GM12878 (cell line): ENCODE results near the gene GMNN. TPM values are rescaled to one million over a fixed set of nuclear protein-coding genes. Genes with fewer than 3 reads are reported as not detected.

Experiments
- ATAC-seq: fragments of 200-7000 bp; cut with Tn5 transposase; 3 replicates; pipeline ENCODE4 v1.9.1; 2020; ENCODE audit warnings: mild to moderate bottlenecking, moderate library complexity
- BruUV-seq: library from RNA; stranded (reverse); fragments of 400-500 nt; replicated peaks from 2 replicates; lab custom pipeline; 2021; lab: Mats Ljungman, UMichigan
- CTCF ChIA-PET: fragments of 300-600 bp; sonication (Branson Sonifier 250); formaldehyde crosslinking; extraction: SDS; loops from one replicate; lab custom pipeline; 2021; ENCODE audit warnings: inconsistent platforms; lab: Yijun Ruan, JAX
- POLR2A ChIA-PET: fragments of 350-600 bp; formaldehyde crosslinking; extraction: SDS; loops from one replicate; lab custom pipeline; 2021; ENCODE audit warnings: inconsistent platforms; lab: Charles Lee
- RAD21 ChIA-PET: fragments of 300-600 bp; sonication (Branson Sonifier 250); formaldehyde crosslinking; loops from one replicate; lab custom pipeline; 2023; ENCODE audit warnings: antibody characterized with exemption; ENCODE audit not compliant: unreplicated experiment; lab: Charles Lee
- SMC1A ChIA-PET: fragments of 300-600 bp; sonication (Branson Sonifier 250); formaldehyde crosslinking; loops from one replicate; lab custom pipeline; 2023; ENCODE audit not compliant: unreplicated experiment, uncharacterized antibody; lab: Charles Lee
- DNase-seq: peaks from one replicate; pipeline ENCODE4 v3.0.0-alpha.2; 2011; ENCODE audit warnings: low read depth, low spot score
- FAIRE-seq: peaks from 3 replicates; lab custom pipeline; 2011; peaks lifted over from hg19 to GRCh38; lab: Jason Lieb, UNC
- H2AFZ ChIP-seq: 2 replicates; pipeline ENCODE4 v1.6.0; 2011; ENCODE audit warnings: low read depth, low read length, control low read depth; ENCODE audit not compliant: control insufficient read depth
- H3K27ac ChIP-seq: 2 replicates; pipeline ENCODE4 v1.5.1; 2011; ENCODE audit warnings: control low read depth; ENCODE audit not compliant: control insufficient read depth, insufficient read depth
- H3K27me3 ChIP-seq, 2 experiments: replicated peaks in 1 of 2; 2 replicates each; pipeline versions ENCODE4 v1.6.0 to v1.6.1; 2011; ENCODE audit warnings: low read length in 1 of 2; ENCODE audit not compliant: control insufficient read depth in 2 of 2, insufficient read depth in 2 of 2
- H3K36me3 ChIP-seq, 2 experiments: 2 replicates each; pipeline ENCODE4 v1.5.1; 2011; ENCODE audit warnings: low read length in 1 of 2; ENCODE audit not compliant: control insufficient read depth in 2 of 2, insufficient read depth in 2 of 2
- H3K4me1 ChIP-seq: 2 replicates; pipeline ENCODE4 v1.6.1; 2011; ENCODE audit warnings: mild to moderate bottlenecking, low read length, moderate library complexity, mixed read lengths; ENCODE audit not compliant: control insufficient read depth, insufficient read depth
- H3K4me2 ChIP-seq: 2 replicates; pipeline ENCODE4 v1.6.0; 2011; ENCODE audit warnings: control low read depth; ENCODE audit not compliant: control insufficient read depth, insufficient read depth
- H3K4me3 ChIP-seq: fragments of 200-600 bp; sonication (generic); 2 replicates; pipeline ENCODE4 v1.5.1; 2016
- H3K79me2 ChIP-seq: 2 replicates; pipeline ENCODE4 v1.6.0; 2011; ENCODE audit warnings: low read length; ENCODE audit not compliant: control insufficient read depth, insufficient read depth
- H3K9ac ChIP-seq: 2 replicates; pipeline ENCODE4 v1.8.0; 2011; ENCODE audit warnings: low read length, control low read depth, mixed read lengths; ENCODE audit not compliant: control insufficient read depth, insufficient read depth
- H3K9me3 ChIP-seq: replicated peaks from 3 replicates; pipeline ENCODE4 v1.5.1; 2011; ENCODE audit warnings: mild to moderate bottlenecking, low read length; ENCODE audit not compliant: control insufficient read depth, insufficient read depth
- H4K20me1 ChIP-seq: 2 replicates; pipeline ENCODE4 v1.6.0; 2011; ENCODE audit not compliant: control insufficient read depth, insufficient read depth
- ATF2 ChIP-seq: IDR thresholded peaks from 2 replicates; pipeline ENCODE4 v1.6.1; 2012; ENCODE audit warnings: low read length, inconsistent platforms
- CREB1 ChIP-seq: IDR thresholded peaks from 2 replicates; pipeline ENCODE4 v1.6.1; 2012; ENCODE audit warnings: low read depth, mild to moderate bottlenecking, inconsistent platforms
- EED ChIP-seq: sonication (generic); IDR thresholded peaks from 2 replicates; pipeline ENCODE4 v1.6.1; 2016; ENCODE audit warnings: antibody characterized with exemption, low read depth
- FOS ChIP-seq: IDR thresholded peaks from 3 replicates; pipeline ENCODE4 v1.6.1; 2011; ENCODE audit warnings: borderline replicate concordance; ENCODE audit not compliant: insufficient read length; ENCODE audit errors: extremely low read depth
- HDAC6 ChIP-seq: fragments of 200-600 bp; sonication (generic); IDR thresholded peaks from one replicate; pipeline ENCODE4 v1.8.0; 2017; ENCODE audit warnings: antibody characterized with exemption; ENCODE audit not compliant: unreplicated experiment
- POLR2AphosphoS2 ChIP-seq: IDR thresholded peaks from 2 replicates; pipeline ENCODE4 v1.6.1; 2011; ENCODE audit warnings: low read depth, mild to moderate bottlenecking, low read length, improper control_type of control experiment, moderate library complexity
- RCOR1 ChIP-seq: conservative IDR thresholded peaks from 2 replicates; pipeline ENCODE4 v1.6.1; 2012; ENCODE audit warnings: low read depth, low read length, improper control_type of control experiment
- SP1 ChIP-seq: IDR thresholded peaks from one replicate; pipeline ENCODE4 v1.6.1; 2011; ENCODE audit warnings: low read depth, low read length
- ZNF622 ChIP-seq: fragments of 450-650 bp; IDR thresholded peaks from 2 replicates; pipeline ENCODE4 v1.6.1; 2017; ENCODE audit warnings: mild to moderate bottlenecking, inconsistent platforms
- ZNF687 ChIP-seq: fragments of 450-650 bp; IDR thresholded peaks from 2 replicates; pipeline ENCODE4 v1.6.1; 2017; ENCODE audit warnings: mild to moderate bottlenecking, moderate library complexity
- WGBS: methylation state at CpG from one replicate; pipeline ENCODE4 v1.1.6; 2016; ENCODE audit warnings: low lambda C conversion rate; ENCODE audit not compliant: insufficient replicate concordance, insufficient coverage; ENCODE audit errors: missing lambda C conversion rate; 5-methylcytosine and 5-hydroxymethylcytosine counted together
- in situ Hi-C: fragments of 300-500 bp; cut with MboI; formaldehyde crosslinking; loops from 9 replicates; pipeline ENCODE4 v1.14.3; 2018; ENCODE audit warnings: mixed read lengths
- intact Hi-C: fragments of 100-400 bp; cut with micrococcal nuclease; formaldehyde crosslinking; loops from one replicate; pipeline ENCODE4 v1.14.2; 2022; ENCODE audit not compliant: unreplicated experiment
- polyA plus RNA-seq, 11 experiments: library from polyadenylated mRNA; depleted of rRNA in 4 of 11; unstranded in 6 of 11; stranded (reverse) in 5 of 11; fragments of >200 nt; fragmentation: Nextera tagmentation in 4 of 11; fragmentation: Illumina TruSeq in 1 of 11; extraction: Ambion mirVana in 4 of 11; extraction: Trizol in 1 of 11; gene quantifications; 1 replicate in 1 of 11; 2 replicates in 10 of 11; pipeline versions ENCODE4 v1.2.1 to v1.2.3, GENCODE V29; 2011 to 2016; ENCODE audit warnings: inconsistent platforms in 2 of 11, missing spikeins in 2 of 11, low read depth in 1 of 11
- total RNA-seq, 4 experiments: library from RNA; depleted of rRNA in 3 of 4; stranded (reverse); fragments of >200 nt in 3 of 4; fragmentation: Illumina TruSeq in 1 of 4; extraction: Trizol in 1 of 4; gene quantifications; 2 replicates each; pipeline versions ENCODE4 v1.2.1 to v1.2.3, GENCODE V29; 2013 to 2021

The GMNN gene
- total and polyA plus RNA-seq, 10 of the 15 experiments (the other 5 are each of a cell fraction or from before 2014, with no cell fraction given) = 51.9 to 153 (median 105) TPM

- FAIRE-seq (no peak), ATAC-seq (peak; percentile 8), DNase-seq (no peak)
- H3K9ac ChIP-seq = peak overlapping the region; percentile 86
- H3K27me3 ChIP-seq = no peaks in the 10 kb centered on the region
- BruUV-seq = TSS peak; percentile 52
- peak overlapping the region; percentile 91 for H3K4me2 ChIP-seq
- H3K9me3 ChIP-seq = no peaks in the 10 kb centered on the region
- H3K27ac ChIP-seq = peak overlapping the region; percentile 87
- intact Hi-C loops = loop anchor here (2.0 to 10.0 kb wide), 7 partner anchors 33 to 371 kb away; partner anchors contain the start of gene MRS2
- H3K79me2 ChIP-seq = peaks cover 60% of the 10 kb centered on the region
- no peak for TF ChIP-seq CREB1
- no peak for TF ChIP-seq FOS
- no peak for TF ChIP-seq SP1
- 0 out of 2 replicates have a peak, but pooled peaks have one; percentile 14 for TF ChIP-seq ZNF622
- in situ Hi-C loops = no loop called here
- ChIA-PET POLR2A (interaction anchor here (0.7 to 3.6 kb wide), 10 partner anchors 9 to 280 kb away, joined by 3 to 14 read pairs (median 4); partner anchors contain the start of genes ACOT13, C6orf62 and TDP2), SMC1A (interaction anchor here (1.2 to 2.5 kb wide), 10 partner anchors 32 to 295 kb away, joined by 3 to 7 read pairs (median 4); no protein-coding TSS in a partner anchor), RAD21 (interaction anchor here (0.6 to 2.1 kb wide), 10 partner anchors 16 to 281 kb away, joined by 3 to 9 read pairs (median 3); partner anchors contain the start of genes ALDH5A1 and C6orf62), CTCF (interaction anchor here (0.8 to 2.1 kb wide), 10 partner anchors 9 to 295 kb away, joined by 3 to 8 read pairs (median 4); partner anchors contain the start of gene ALDH5A1)
- WGBS = under 1% methylated on average over 20 of the region's 20 CpGs
- peak overlapping the region; percentile 63 for H2AFZ ChIP-seq
- H3K4me3 ChIP-seq = peak overlapping the region; percentile 79
- peaks cover 0 to 4% of the 10 kb centered on the region in 2 experiments; a peak in 1 of 4 replicates for H3K36me3 ChIP-seq
- no peaks in the 10 kb centered on the region; the same call in 1 of the 2 replicates for H4K20me1 ChIP-seq
- H3K4me1 ChIP-seq = peaks cover 3% of the 10 kb centered on the region; the same call in 1 of the 2 replicates
Observed at GRCh38 chr6:24775520-24776058, 852 bp downstream of the GMNN start.

- FAIRE-seq (no peak), ATAC-seq (no peak), DNase-seq (no peak)
- intact Hi-C loops = loop anchor here (5.0 to 10.0 kb wide), 5 partner anchors 155 to 372 kb away; partner anchors contain the start of gene MRS2
- RAD21 ChIA-PET = interaction anchor here (0.6 to 3.2 kb wide), 6 partner anchors 55 to 293 kb away, joined by 3 to 13 read pairs (median 5); partner anchors contain the start of gene C6orf62
- no peaks in the 10 kb centered on the region; the same call in 1 of the 2 replicates for H4K20me1 ChIP-seq
- peaks cover 2 to 10% of the 10 kb centered on the region in 2 experiments; a peak in 3 of 4 replicates for H3K36me3 ChIP-seq
- no peaks in the 10 kb centered on the region for H3K27me3 ChIP-seq
- CTCF ChIA-PET = no interaction called here
- H3K9ac ChIP-seq = peak overlapping the region; percentile 86
- peak overlapping the region; percentile 62 for H3K4me3 ChIP-seq
- no peaks in the 10 kb centered on the region for H3K9me3 ChIP-seq
- peak overlapping the region; percentile 87 for H3K27ac ChIP-seq
- no peak overlapping the region for H2AFZ ChIP-seq
- WGBS = 0% methylated on average over 1 of the region's 1 CpG
- SMC1A ChIA-PET = interaction anchor here (1.6 to 2.5 kb wide), 3 partner anchors 34 to 294 kb away, joined by 3 to 7 read pairs (median 6); no protein-coding TSS in a partner anchor
- in situ Hi-C loops = no loop called here
- POLR2A ChIA-PET = interaction anchor here (2.5 kb wide), 1 partner anchor 58 kb away, joined by 10 read pairs; the partner anchor contains the start of gene C6orf62
- peak overlapping the region; percentile 91; the same call in 1 of the 2 replicates for H3K4me2 ChIP-seq
- H3K79me2 ChIP-seq = peaks cover 72% of the 10 kb centered on the region
- no TSS peak for BruUV-seq
- peaks cover 3% of the 10 kb centered on the region; the same call in 1 of the 2 replicates for H3K4me1 ChIP-seq
- TF ChIP-seq ATF2 (no peak), ZNF687 (no peak), HDAC6 (no peak), EED (no peak), POLR2AphosphoS2 (no peak), RCOR1 (no peak)
Observed at GRCh38 chr6:24777227-24777626, 2.5 kb downstream of the GMNN start.
